ENCODE results near the gene SARM1.

Gene SARM1

GRCh38 chr17:28330671-28331070, 40.8 kb upstream of the SARM1 start:
- TF ChIP-seq FOXM1 (IDR thresholded peaks at IDR 0.05; ENCODE audit: borderline replicate concordance, low read depth) (no peak), EGR1 (IDR thresholded peaks at IDR 0.05) (no peak), CEBPB (IDR thresholded peaks at IDR 0.05) (no peak), MAX (IDR thresholded peaks at IDR 0.05) (no peak), YY1 (IDR thresholded peaks at IDR 0.05; ENCODE audit: low read depth) (no peak), TEAD4 (IDR thresholded peaks at IDR 0.05) (no peak), REST (IDR thresholded peaks at IDR 0.05; ENCODE audit: low read depth) (no peak), ZBTB7A (IDR thresholded peaks at IDR 0.05; ENCODE audit: low read depth) (no peak), CREB1 (IDR thresholded peaks at IDR 0.05; ENCODE audit: low read depth) (no peak), EP300 (IDR thresholded peaks at IDR 0.05; ENCODE audit: borderline replicate concordance) (no peak), NFIC (IDR thresholded peaks at IDR 0.05) (no peak), USF1 (IDR thresholded peaks at IDR 0.05) (no peak), RAD21 (IDR thresholded peaks at IDR 0.05; ENCODE audit: low read depth) (no peak), TAF1 (IDR thresholded peaks at IDR 0.05; ENCODE audit: low read depth) (no peak), TCF12 (IDR thresholded peaks at IDR 0.05; ENCODE audit: low read depth) (no peak)

GRCh38 chr17:28331891-28332420, 39.5 kb upstream of the SARM1 start:
- TF ChIP-seq REST (IDR thresholded peaks at IDR 0.05; ENCODE audit: low read depth) (no peak), YY1 (IDR thresholded peaks at IDR 0.05; ENCODE audit: low read depth) (no peak), RAD21 (IDR thresholded peaks at IDR 0.05; ENCODE audit: low read depth) (no peak), MAX (IDR thresholded peaks at IDR 0.05) (no peak), CREB1 (IDR thresholded peaks at IDR 0.05; ENCODE audit: low read depth) (no peak), EGR1 (IDR thresholded peaks at IDR 0.05) (no peak), USF1 (IDR thresholded peaks at IDR 0.05) (no peak)

- TF ChIP-seq ZBTB7A (IDR thresholded peaks at IDR 0.05; ENCODE audit: low read depth) (no peak), RAD21 (IDR thresholded peaks at IDR 0.05; ENCODE audit: low read depth) (no peak), CEBPB (IDR thresholded peaks at IDR 0.05) (no peak), USF1 (IDR thresholded peaks at IDR 0.05) (no peak), EP300 (IDR thresholded peaks at IDR 0.05; ENCODE audit: borderline replicate concordance) (no peak), NFIC (IDR thresholded peaks at IDR 0.05) (no peak), TCF12 (IDR thresholded peaks at IDR 0.05; ENCODE audit: low read depth) (no peak), MAX (IDR thresholded peaks at IDR 0.05) (no peak), EGR1 (IDR thresholded peaks at IDR 0.05) (no peak)
Observed at GRCh38 chr17:28333083-28333746, 38.3 kb upstream of the SARM1 start.

- TF ChIP-seq YY1 (IDR thresholded peaks at IDR 0.05; ENCODE audit: low read depth): no peak
- TF ChIP-seq MAX (IDR thresholded peaks at IDR 0.05): no peak
- no peak for TF ChIP-seq TEAD4 (IDR thresholded peaks at IDR 0.05)
- TF ChIP-seq USF1 (IDR thresholded peaks at IDR 0.05): no peak
- no peak for TF ChIP-seq TCF12 (IDR thresholded peaks at IDR 0.05; ENCODE audit: low read depth)
- no peak for TF ChIP-seq RAD21 (IDR thresholded peaks at IDR 0.05; ENCODE audit: low read depth)
- no peak for TF ChIP-seq REST (IDR thresholded peaks at IDR 0.05; ENCODE audit: low read depth)
- TF ChIP-seq EGR1 (IDR thresholded peaks at IDR 0.05): no peak
- TF ChIP-seq CEBPB (IDR thresholded peaks at IDR 0.05): no peak
- no peak for TF ChIP-seq CREB1 (IDR thresholded peaks at IDR 0.05; ENCODE audit: low read depth)
- no peak for TF ChIP-seq EP300 (IDR thresholded peaks at IDR 0.05; ENCODE audit: borderline replicate concordance)
- no peak for TF ChIP-seq TAF1 (IDR thresholded peaks at IDR 0.05; ENCODE audit: low read depth)
Observed at GRCh38 chr17:28334171-28334570, 37.3 kb upstream of the SARM1 start.
